GM08714 (cell line): Measurements from ENCODE around the gene FOXO3.

ENCODE experiments used
- H3K4me3 ChIP-seq: fragments of 200-500 bp; sonication (Bioruptor generic); 2 replicates; pipeline ENCODE4 v1.5.1; 2014; ENCODE audit warnings: mild to moderate bottlenecking, low read length, inconsistent platforms
- ZNF274 ChIP-seq: IDR thresholded peaks from 2 replicates; pipeline ENCODE4 v1.6.1; 2012; ENCODE audit warnings: mild to moderate bottlenecking, low read depth, low read length

Gene FOXO3

GRCh38 chr6:108712946-108713345 is 152.2 kb downstream of the FOXO3 start:
- no peak for TF ChIP-seq ZNF274
- H3K4me3 ChIP-seq: no peak overlapping the region

GRCh38 chr6:108714101-108714765 is 153.5 kb downstream of the FOXO3 start:
- TF ChIP-seq ZNF274: no peak
- no peak overlapping the region for H3K4me3 ChIP-seq

GRCh38 chr6:108714766-108715414 is 154.2 kb downstream of the FOXO3 start:
- TF ChIP-seq ZNF274: no peak
- no peak overlapping the region for H3K4me3 ChIP-seq

- no peak for TF ChIP-seq ZNF274
- H3K4me3 ChIP-seq: no peak overlapping the region
Measured at GRCh38 chr6:108715832-108716231, 155.1 kb downstream of the FOXO3 start.

- TF ChIP-seq ZNF274: no peak
- H3K4me3 ChIP-seq: no peak overlapping the region
Measured at GRCh38 chr6:108716801-108717791, 156.4 kb downstream of the FOXO3 start.

- no peak overlapping the region for H3K4me3 ChIP-seq
- TF ChIP-seq ZNF274: no peak
Measured at GRCh38 chr6:108719477-108719876, 158.8 kb downstream of the FOXO3 start.

GRCh38 chr6:108720827-108721226 is 160.1 kb downstream of the FOXO3 start:
- TF ChIP-seq ZNF274: no peak
- H3K4me3 ChIP-seq: no peak overlapping the region

GRCh38 chr6:108721286-108721685 is 160.6 kb downstream of the FOXO3 start:
- H3K4me3 ChIP-seq: no peak overlapping the region
- TF ChIP-seq ZNF274: no peak

GRCh38 chr6:108723594-108723993 is 162.9 kb downstream of the FOXO3 start:
- no peak overlapping the region for H3K4me3 ChIP-seq
- TF ChIP-seq ZNF274: no peak

GRCh38 chr6:108726726-108727339 is 166.1 kb downstream of the FOXO3 start:
- no peak for TF ChIP-seq ZNF274
- no peak overlapping the region for H3K4me3 ChIP-seq

GRCh38 chr6:108727966-108728730 is 167.4 kb downstream of the FOXO3 start:
- TF ChIP-seq ZNF274: no peak
- no peak overlapping the region for H3K4me3 ChIP-seq

GRCh38 chr6:108728826-108729225 is 168.1 kb downstream of the FOXO3 start:
- H3K4me3 ChIP-seq: no peak overlapping the region
- TF ChIP-seq ZNF274: no peak
